ENCODE results near the gene PDS5A.

PDS5A gene

DNA sequence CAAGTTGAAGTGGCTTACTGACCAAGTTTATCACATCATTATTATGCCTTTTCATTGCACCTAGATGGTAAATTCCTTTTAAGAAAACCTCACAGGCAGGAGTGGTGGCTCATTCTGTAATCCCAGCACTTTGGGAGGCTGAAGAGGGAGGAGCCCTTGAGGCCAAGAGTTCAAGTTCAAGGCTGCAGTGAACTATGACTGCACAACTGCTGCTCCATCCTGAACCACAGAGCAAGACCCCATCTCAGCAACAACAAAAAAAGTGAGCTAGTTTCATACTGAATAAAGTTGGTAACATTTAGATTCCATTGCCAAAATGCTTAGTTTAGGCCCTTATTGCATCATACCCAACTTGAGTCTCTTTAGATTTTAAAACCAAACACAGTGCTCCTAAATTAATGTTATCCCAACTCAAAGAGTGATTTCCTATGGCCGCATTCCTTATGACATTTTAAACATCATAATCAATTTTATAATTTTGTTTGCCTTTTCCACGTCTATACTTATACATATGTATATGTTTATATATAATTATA is 36.0 kb downstream of the PDS5A start:
- no peak overlapping the region for H3K23ac ChIP-seq (ENCODE audit: low read depth, low read length, poor library complexity)
- no CpG with 5 or more reads among the region's 2 CpGs for WGBS, 2 donors (ENCODE audit: extremely low coverage in 2 of 2, insufficient read length in 2 of 2, insufficient replicate concordance in 1 of 2)
- no peak overlapping the region for H4K91ac ChIP-seq (ENCODE audit: low read depth, low read length, poor library complexity)
- no peaks in the 10 kb centered on the region for H3K9me3 ChIP-seq (replicated peaks in 1 of 2; ENCODE audit: control insufficient read depth in 2 of 2, insufficient read depth in 1 of 2, low read depth in 1 of 2, low read length in 2 of 2)
- no peak overlapping the region for H3K9ac ChIP-seq (ENCODE audit: low read depth, low read length, poor library complexity)
- H2BK120ac ChIP-seq (ENCODE audit: low read depth, low read length): no peak overlapping the region
- H3K14ac ChIP-seq (ENCODE audit: low read length): no peak overlapping the region
- no peak overlapping the region for H3K27ac ChIP-seq (replicated peaks; ENCODE audit: low read length)
- no peak overlapping the region for H2AK5ac ChIP-seq (ENCODE audit: low read depth, low read length)
- H2BK12ac ChIP-seq (ENCODE audit: low read length): no peak overlapping the region
- peaks cover 0 to 2% of the 10 kb centered on the region in 2 donors for H3K4me1 ChIP-seq (ENCODE audit: control insufficient read depth in 2 of 2, insufficient read depth in 1 of 2, low read depth in 1 of 2, low read length in 2 of 2)
- no peak overlapping the region for H3K4me3 ChIP-seq (ENCODE audit: low read length in 2 of 2)
- H3K79me1 ChIP-seq (ENCODE audit: low read depth, low read length): peaks cover 6% of the 10 kb centered on the region
- no peak overlapping the region for H2AFZ ChIP-seq (ENCODE audit: low read length)
- no peak overlapping the region for H3K4me2 ChIP-seq (ENCODE audit: insufficient read depth, low read length, poor library complexity, severe bottlenecking)
- no peak overlapping the region for H2BK5ac ChIP-seq (ENCODE audit: low read length)
- H4K8ac ChIP-seq (ENCODE audit: low read depth, low read length): no peak overlapping the region
- H3K36me3 ChIP-seq (replicated peaks in 1 of 2; ENCODE audit: control insufficient read depth in 2 of 2, insufficient read depth in 2 of 2, low read length in 2 of 2): peaks cover 0 to 27% of the 10 kb centered on the region in 2 donors
- no peak overlapping the region for H2BK15ac ChIP-seq (ENCODE audit: low read length)
- H3K18ac ChIP-seq (ENCODE audit: low read length): no peak overlapping the region
- H3K4ac ChIP-seq (ENCODE audit: low read length): no peak overlapping the region
- no peaks in the 10 kb centered on the region for H3K27me3 ChIP-seq (ENCODE audit: control insufficient read depth in 3 of 3, insufficient read depth in 3 of 3, low read depth in 1 of 3, low read length in 3 of 3)
- no peak for DNase-seq (ENCODE audit: low spot score)

DNA sequence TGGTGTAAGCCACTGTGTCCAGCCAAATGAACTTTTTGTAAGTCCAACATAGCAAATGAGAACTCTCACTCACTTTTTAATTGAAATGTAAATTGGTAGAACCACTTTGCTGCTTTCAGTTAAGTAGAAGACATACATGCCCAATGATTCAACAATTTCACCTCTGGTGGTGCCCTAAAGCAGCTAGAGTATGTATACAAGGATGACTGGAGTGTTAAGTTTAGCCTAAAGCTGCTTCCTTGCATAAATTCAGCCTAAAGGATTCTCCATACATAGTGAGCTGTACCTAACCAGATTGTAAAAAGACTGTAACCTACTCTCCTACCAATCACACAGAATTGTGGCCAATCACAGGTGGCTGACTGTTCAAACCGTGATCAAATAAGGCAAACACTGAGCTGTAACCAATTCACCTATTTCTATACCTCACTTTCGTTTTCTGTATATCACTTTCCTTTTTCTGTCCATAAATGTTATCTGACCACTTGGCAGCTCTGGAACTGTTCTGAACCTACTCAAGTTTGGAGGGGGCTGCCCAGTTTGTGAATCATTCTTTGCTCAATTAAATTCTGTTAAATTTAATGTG is 39.9 kb downstream of the PDS5A start:
- H2AK5ac ChIP-seq (ENCODE audit: low read depth, low read length): no peak overlapping the region
- H4K8ac ChIP-seq (ENCODE audit: low read depth, low read length): no peak overlapping the region
- no peak overlapping the region for H3K14ac ChIP-seq (ENCODE audit: low read length)
- H3K18ac ChIP-seq (ENCODE audit: low read length): no peak overlapping the region
- no peak overlapping the region for H3K4ac ChIP-seq (ENCODE audit: low read length)
- no peak overlapping the region for H3K4me2 ChIP-seq (ENCODE audit: insufficient read depth, low read length, poor library complexity, severe bottlenecking)
- H2BK12ac ChIP-seq (ENCODE audit: low read length): no peak overlapping the region
- H3K27ac ChIP-seq (replicated peaks; ENCODE audit: low read length): no peak overlapping the region
- no peak overlapping the region for H3K4me3 ChIP-seq (ENCODE audit: low read length in 2 of 2)
- H3K4me1 ChIP-seq (ENCODE audit: control insufficient read depth in 2 of 2, insufficient read depth in 1 of 2, low read depth in 1 of 2, low read length in 2 of 2): peaks cover 0 to 5% of the 10 kb centered on the region in 2 donors
- H3K23ac ChIP-seq (ENCODE audit: low read depth, low read length, poor library complexity): no peak overlapping the region
- H2BK120ac ChIP-seq (ENCODE audit: low read depth, low read length): no peak overlapping the region
- no peak overlapping the region for H4K91ac ChIP-seq (ENCODE audit: low read depth, low read length, poor library complexity)
- H3K9ac ChIP-seq (ENCODE audit: low read depth, low read length, poor library complexity): no peak overlapping the region
- H3K36me3 ChIP-seq (replicated peaks in 1 of 2; ENCODE audit: control insufficient read depth in 2 of 2, insufficient read depth in 2 of 2, low read length in 2 of 2): peaks cover 0 to 50% of the 10 kb centered on the region in 2 donors
- WGBS, 2 donors (ENCODE audit: extremely low coverage in 2 of 2, insufficient read length in 2 of 2, insufficient replicate concordance in 1 of 2): no CpG with 5 or more reads among the region's 2 CpGs
- H3K79me1 ChIP-seq (ENCODE audit: low read depth, low read length): peaks cover 6% of the 10 kb centered on the region
- H2BK5ac ChIP-seq (ENCODE audit: low read length): no peak overlapping the region
- no peak for DNase-seq (ENCODE audit: low spot score)
- no peak overlapping the region for H2AFZ ChIP-seq (ENCODE audit: low read length)
- no peaks in the 10 kb centered on the region for H3K27me3 ChIP-seq (ENCODE audit: control insufficient read depth in 3 of 3, insufficient read depth in 3 of 3, low read depth in 1 of 3, low read length in 3 of 3)
- no peak overlapping the region for H2BK15ac ChIP-seq (ENCODE audit: low read length)
- no peaks in the 10 kb centered on the region for H3K9me3 ChIP-seq (replicated peaks in 1 of 2; ENCODE audit: control insufficient read depth in 2 of 2, insufficient read depth in 1 of 2, low read depth in 1 of 2, low read length in 2 of 2)

DNA sequence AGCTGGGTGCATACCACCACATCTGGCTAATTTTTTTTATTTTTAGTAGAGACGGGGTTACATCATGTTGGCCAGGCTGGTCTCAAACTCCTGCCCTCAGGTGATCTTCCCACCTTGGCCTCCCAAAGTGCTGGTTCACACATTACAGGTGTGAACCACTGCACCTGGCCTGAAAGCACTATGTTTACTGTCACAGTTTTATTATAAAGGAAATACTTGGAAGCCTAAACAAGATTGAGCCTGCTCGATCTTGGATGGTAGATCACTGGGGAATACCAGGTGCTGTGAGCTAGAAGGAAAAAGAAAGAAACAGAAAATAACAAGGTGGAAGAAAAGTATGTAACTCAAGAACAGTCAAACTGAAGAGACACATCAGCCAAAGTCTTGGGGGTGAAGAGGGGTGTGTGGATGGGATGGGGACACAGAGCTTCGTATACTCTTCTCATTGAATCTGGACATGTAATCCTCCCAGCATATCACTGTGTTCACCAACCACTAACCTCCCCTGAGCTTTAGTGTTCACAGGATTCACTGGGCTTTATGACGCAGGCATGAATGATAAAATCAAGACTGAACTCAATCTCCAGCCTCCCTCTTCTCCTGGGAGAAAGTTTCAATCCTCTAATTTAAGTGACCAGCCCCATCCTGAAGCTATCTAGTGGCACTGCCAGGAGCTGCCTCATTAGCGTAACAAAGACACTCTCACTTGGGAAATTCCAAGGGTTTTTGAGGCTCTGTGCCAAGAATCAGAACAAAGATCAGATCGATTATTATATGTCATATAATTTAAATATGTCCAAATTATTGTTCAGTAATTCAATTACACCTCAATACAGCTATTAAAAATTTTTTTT is 40.9 kb downstream of the PDS5A start:
- H3K9me3 ChIP-seq (replicated peaks in 1 of 2; ENCODE audit: control insufficient read depth in 2 of 2, insufficient read depth in 1 of 2, low read depth in 1 of 2, low read length in 2 of 2): no peaks in the 10 kb centered on the region
- no peak overlapping the region for H3K9ac ChIP-seq (ENCODE audit: low read depth, low read length, poor library complexity)
- H3K4me1 ChIP-seq (ENCODE audit: control insufficient read depth in 2 of 2, insufficient read depth in 1 of 2, low read depth in 1 of 2, low read length in 2 of 2): peaks cover 0 to 5% of the 10 kb centered on the region in 2 donors
- H2BK12ac ChIP-seq (ENCODE audit: low read length): no peak overlapping the region
- no peak overlapping the region for H2BK5ac ChIP-seq (ENCODE audit: low read length)
- no peak overlapping the region for H2BK15ac ChIP-seq (ENCODE audit: low read length)
- H3K79me1 ChIP-seq (ENCODE audit: low read depth, low read length): peaks cover 7% of the 10 kb centered on the region
- WGBS, 2 donors (ENCODE audit: extremely low coverage in 2 of 2, insufficient read length in 2 of 2, insufficient replicate concordance in 1 of 2): no CpG with 5 or more reads among the region's 6 CpGs
- H4K8ac ChIP-seq (ENCODE audit: low read depth, low read length): no peak overlapping the region
- no peak overlapping the region for H3K18ac ChIP-seq (ENCODE audit: low read length)
- H2BK120ac ChIP-seq (ENCODE audit: low read depth, low read length): no peak overlapping the region
- H3K4me2 ChIP-seq (ENCODE audit: insufficient read depth, low read length, poor library complexity, severe bottlenecking): no peak overlapping the region
- H3K27ac ChIP-seq (replicated peaks; ENCODE audit: low read length): no peak overlapping the region
- H3K4me3 ChIP-seq (ENCODE audit: low read length in 2 of 2): no peak overlapping the region
- no peak overlapping the region for H2AFZ ChIP-seq (ENCODE audit: low read length)
- no peak overlapping the region for H2AK5ac ChIP-seq (ENCODE audit: low read depth, low read length)
- H3K4ac ChIP-seq (ENCODE audit: low read length): no peak overlapping the region
- H3K27me3 ChIP-seq (ENCODE audit: control insufficient read depth in 3 of 3, insufficient read depth in 3 of 3, low read depth in 1 of 3, low read length in 3 of 3): no peaks in the 10 kb centered on the region
- H4K91ac ChIP-seq (ENCODE audit: low read depth, low read length, poor library complexity): no peak overlapping the region
- no peak overlapping the region for H3K23ac ChIP-seq (ENCODE audit: low read depth, low read length, poor library complexity)
- peak; percentile 11 for DNase-seq (ENCODE audit: low spot score)
- H3K14ac ChIP-seq (ENCODE audit: low read length): no peak overlapping the region
- H3K36me3 ChIP-seq (replicated peaks in 1 of 2; ENCODE audit: control insufficient read depth in 2 of 2, insufficient read depth in 2 of 2, low read length in 2 of 2): peaks cover 0 to 53% of the 10 kb centered on the region in 2 donors
